NOMO-1 treated with dmso at 0.1 percent for 144 hours (cell line): ENCODE results near the gene SNX33.
"Not testable (repeated sequence)": the region's sequence is repeated elsewhere in the genome, so short reads cannot be mapped to it uniquely, and the experiment has no call there.

Experiments
- DNase-seq: peaks from one replicate; lab custom pipeline; 2025; ENCODE audit not compliant: unreplicated experiment; lab: John Stamatoyannopoulos, UW

Gene SNX33

GRCh38 chr15:75682181-75683135, 34.7 kb downstream of the SNX33 start:
- DNase-seq: no peak

DNA sequence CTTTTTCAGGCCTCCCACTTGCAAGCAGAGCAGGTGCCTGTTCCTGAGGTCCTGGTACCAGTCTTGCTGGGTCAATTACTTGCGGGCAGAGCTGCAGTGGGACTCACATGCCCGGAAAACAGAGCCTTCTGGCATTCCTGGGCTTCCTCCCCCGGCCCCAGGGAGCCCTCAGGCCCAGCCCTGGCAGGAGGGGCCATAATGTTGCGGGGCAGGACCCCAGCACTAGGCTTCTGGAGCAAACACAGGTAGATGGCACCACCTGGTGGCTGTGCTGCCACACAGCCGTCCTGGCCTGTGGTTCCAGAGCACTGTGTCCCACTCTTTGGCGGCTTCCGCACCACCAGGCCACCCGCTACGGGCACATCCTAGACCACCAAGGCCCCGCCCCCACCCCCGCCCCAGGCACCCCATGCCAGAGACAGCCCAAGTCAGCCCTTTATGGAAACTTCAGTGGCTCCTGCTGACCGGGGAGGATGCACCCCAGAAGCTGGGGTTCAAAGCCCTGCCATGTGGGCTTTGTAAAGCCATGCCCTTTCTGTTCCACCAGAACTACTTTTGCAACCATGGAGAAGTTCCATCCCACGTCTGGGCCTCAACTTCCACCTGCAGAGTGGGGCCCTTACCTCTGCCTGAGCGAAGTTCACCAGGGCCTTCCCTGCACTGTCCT, 36.1 kb downstream of the SNX33 start:
- DNase-seq: not testable (repeated sequence)

- no peak for DNase-seq
Measured at GRCh38 chr15:75684648-75685047, 36.9 kb downstream of the SNX33 start.

- DNase-seq: no peak
Measured at GRCh38 chr15:75685195-75685594, 37.5 kb downstream of the SNX33 start.

GRCh38 chr15:75686212-75686642, 38.5 kb downstream of the SNX33 start:
- DNase-seq: not testable (repeated sequence)

GRCh38 chr15:75687486-75688277, 40.0 kb downstream of the SNX33 start:
- DNase-seq: no peak

GRCh38 chr15:75688278-75688557, 40.5 kb downstream of the SNX33 start:
- no peak for DNase-seq

- no peak for DNase-seq
Measured at GRCh38 chr15:75688831-75689230, 41.1 kb downstream of the SNX33 start.

GRCh38 chr15:75689429-75689828, 41.7 kb downstream of the SNX33 start:
- DNase-seq: not testable (repeated sequence)

DNA sequence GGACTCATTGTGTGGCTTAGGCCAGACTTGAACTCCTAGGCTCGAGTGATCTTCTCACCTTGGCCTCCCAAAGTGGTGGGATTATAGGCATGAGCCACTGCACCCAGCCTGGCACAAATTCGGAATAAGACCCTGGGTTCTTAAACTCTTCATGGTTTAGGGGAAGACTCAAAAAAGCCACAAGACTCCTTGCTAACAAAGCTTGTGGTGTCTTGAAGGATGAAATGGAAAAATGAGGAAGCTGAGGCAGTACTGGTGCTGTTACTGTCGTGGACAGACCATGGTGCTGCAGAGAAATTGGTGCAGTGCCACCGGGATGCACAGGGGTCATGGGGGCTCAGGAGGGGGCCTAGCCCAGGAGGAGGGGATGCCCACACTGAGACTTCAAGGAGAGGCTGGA, 44.6 kb downstream of the SNX33 start:
- DNase-seq: not testable (repeated sequence)

DNA sequence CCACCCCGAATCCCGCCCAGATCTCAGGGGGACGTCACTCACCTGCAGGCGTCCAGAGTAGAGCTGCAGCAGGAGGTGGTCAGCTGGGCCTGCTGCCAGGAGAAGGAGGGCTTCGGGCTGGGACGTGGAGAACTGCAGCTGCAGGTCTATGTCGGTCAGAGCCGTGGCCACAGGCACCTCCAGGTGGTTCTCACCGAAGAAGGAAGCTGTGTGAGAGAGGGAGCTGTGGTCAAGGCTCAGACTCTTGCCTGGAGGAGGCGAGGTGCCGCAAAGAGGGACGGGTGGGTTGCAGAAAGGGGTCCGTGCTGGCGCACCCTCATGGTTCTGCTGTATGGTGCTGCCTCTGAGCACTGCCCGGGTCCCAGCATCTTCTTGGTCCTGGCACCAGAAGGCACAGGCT, 45.3 kb downstream of the SNX33 start:
- not testable (repeated sequence) for DNase-seq

- DNase-seq: no peak
Measured at GRCh38 chr15:75693501-75694240, 46.0 kb downstream of the SNX33 start.

GRCh38 chr15:75694241-75695182, 46.8 kb downstream of the SNX33 start:
- DNase-seq: no peak

GRCh38 chr15:75695220-75695619, 47.5 kb downstream of the SNX33 start:
- no peak for DNase-seq

DNA sequence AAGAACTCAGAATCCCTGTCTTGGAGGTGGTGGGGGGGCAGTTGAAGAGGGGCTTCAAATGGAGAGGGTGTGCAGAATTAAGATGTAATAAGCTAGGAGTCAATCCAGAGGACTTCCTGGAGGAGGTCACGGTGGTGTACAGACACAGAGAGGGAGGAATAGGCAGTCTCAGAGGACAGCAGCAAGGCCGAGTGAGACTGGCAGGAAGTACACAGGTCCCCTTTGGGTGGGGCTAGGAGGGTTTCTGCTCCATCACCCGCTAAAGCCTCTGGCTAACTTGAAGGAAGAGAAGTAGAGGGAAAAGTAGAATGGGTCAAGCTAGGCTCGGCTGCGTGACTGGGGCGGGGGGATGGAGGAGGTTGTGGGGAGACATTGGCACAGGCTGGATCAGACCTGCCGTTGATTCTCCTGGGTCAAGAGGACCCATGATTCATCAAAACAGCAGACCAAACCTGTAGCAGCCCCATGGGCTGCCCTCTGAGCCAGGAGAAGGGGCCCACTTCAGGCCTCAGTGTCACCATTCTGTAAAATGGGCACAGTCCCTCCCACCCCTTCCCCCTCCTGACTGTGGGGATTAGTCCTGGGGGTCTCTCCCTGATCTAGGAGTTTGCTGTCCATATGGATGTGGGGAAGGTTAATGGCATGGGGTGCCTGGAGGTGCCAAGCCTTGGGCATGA, 48.1 kb downstream of the SNX33 start:
- no peak for DNase-seq

DNA sequence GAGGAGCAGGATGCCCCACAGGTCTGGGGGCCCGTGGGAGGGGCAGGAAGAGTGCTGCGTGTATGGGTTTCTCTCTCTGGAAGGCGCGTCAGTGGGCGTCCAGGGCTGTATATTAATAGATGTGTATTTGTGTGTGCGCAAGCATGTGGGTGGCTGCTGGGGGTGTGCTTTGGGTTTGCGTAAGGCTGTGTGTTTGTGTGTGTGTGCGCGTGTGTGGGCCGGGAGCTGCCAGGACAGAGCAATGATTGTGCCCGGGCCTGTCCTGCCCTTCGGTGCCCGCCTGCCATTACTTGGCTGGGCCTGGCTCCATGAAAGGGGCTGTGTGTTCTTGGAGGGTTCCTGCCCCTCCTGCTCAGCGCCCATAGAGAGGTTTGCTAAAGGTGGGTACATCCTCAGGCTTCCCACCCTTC, 48.6 kb downstream of the SNX33 start:
- DNase-seq: no peak

GRCh38 chr15:75696854-75697259, 49.1 kb downstream of the SNX33 start:
- no peak for DNase-seq

GRCh38 chr15:75697523-75697922, 49.8 kb downstream of the SNX33 start:
- DNase-seq: no peak
